Uterus (tissue), 4 donors: ENCODE data around the gene SUGCT. TPM values are rescaled to one million over a fixed set of nuclear protein-coding genes. Genes with fewer than 3 reads are reported as not detected.
"Not testable (repeated sequence)": the region's sequence is repeated elsewhere in the genome, so short reads cannot be mapped to it uniquely, and the experiment has no call there.

Source experiments
- DNase-seq, 2 donors: peaks; one replicate each; pipeline ENCODE4 v3.0.0-alpha.2; 2019 to 2020
- H3K27ac ChIP-seq, 2 donors: fragments of 200-600 bp; sonication (generic); 1 replicate in 1 of 2; 2 replicates in 1 of 2; pipeline ENCODE4 v1.5.1; 2016 to 2018
- H3K27me3 ChIP-seq, 2 donors: fragments of 200-600 bp; sonication (generic); one replicate each; pipeline ENCODE4 v1.5.1; 2018 to 2019; ENCODE audit warnings: control low read depth in 1 of 2
- H3K36me3 ChIP-seq, 2 donors: fragments of 200-600 bp; sonication (generic); one replicate each; pipeline ENCODE4 v1.5.1; 2019; ENCODE audit warnings: control low read depth in 1 of 2
- H3K4me1 ChIP-seq, 2 donors: fragments of 200-600 bp; sonication (generic); one replicate each; pipeline ENCODE4 v1.5.1; 2018 to 2019; ENCODE audit warnings: control low read depth in 1 of 2
- H3K4me3 ChIP-seq, 2 donors: fragments of 200-600 bp; sonication (generic); 1 replicate in 1 of 2; 2 replicates in 1 of 2; pipeline ENCODE4 v1.5.1; 2018 to 2019; ENCODE audit warnings: mild to moderate bottlenecking in 1 of 2
- H3K9me3 ChIP-seq, 2 donors: fragments of 200-600 bp; sonication (generic); one replicate each; pipeline ENCODE4 v1.5.1; 2019; ENCODE audit warnings: control low read depth in 1 of 2
- CTCF ChIP-seq, 4 experiments: fragments of 200-600 bp in 2 of 4; fragments of 450-650 bp in 2 of 4; sonication (generic) in 2 of 4; IDR thresholded peaks; one replicate each; pipeline ENCODE4 v1.5.1; 2016 to 2019; ENCODE audit warnings: antibody characterized with exemption in 4 of 4, mild to moderate bottlenecking in 2 of 4, moderate library complexity in 1 of 4
- POLR2A ChIP-seq, 2 donors: fragments of 450-650 bp; IDR thresholded peaks; one replicate each; pipeline ENCODE4 v1.6.1; 2016; ENCODE audit warnings: antibody characterized with exemption in 2 of 2, mild to moderate bottlenecking in 1 of 2, moderate library complexity in 1 of 2
- intact Hi-C: fragments of 100-400 bp; cut with DNase I; formaldehyde crosslinking; loops from one replicate; pipeline ENCODE4 v1.15.1; 2023; ENCODE audit warnings: low total_unique reads
- total RNA-seq, 4 donors: library from RNA; depleted of rRNA in 3 of 4; stranded (reverse); fragments of >200 nt in 3 of 4; gene quantifications; one replicate each; pipeline versions ENCODE4 v1.1.0 to v1.2.4, GENCODE V29; 2014 to 2023
- donor health status: DM: yes; HTN: yes; CAD: no.

Gene SUGCT
- total RNA-seq, 4 donors from 2014 or later: 2.0 to 9.6 (median 6.3) TPM; not detected in 1

GRCh38 chr7:40122940-40123254, 11.9 kb upstream of the SUGCT start:
- intact Hi-C loops: no loop called here
- TF ChIP-seq POLR2A (IDR thresholded peaks at IDR 0.05) (no peak), CTCF (IDR thresholded peaks at IDR 0.05) (no peak)
- no peaks in the 10 kb centered on the region for H3K36me3 ChIP-seq
- no peak for DNase-seq
- H3K27ac ChIP-seq: no peak overlapping the region
- no peak overlapping the region for H3K4me3 ChIP-seq
- H3K4me1 ChIP-seq: no peaks in the 10 kb centered on the region
- no peaks in the 10 kb centered on the region for H3K27me3 ChIP-seq
- no peaks in the 10 kb centered on the region for H3K9me3 ChIP-seq

- H3K4me1 ChIP-seq: no peaks in the 10 kb centered on the region
- no peak for DNase-seq
- peak overlapping the region; percentile 90 to 96 for H3K27ac ChIP-seq
- H3K27me3 ChIP-seq: no peaks in the 10 kb centered on the region
- intact Hi-C loops: no loop called here
- TF ChIP-seq POLR2A (IDR thresholded peaks at IDR 0.05) (no peak), CTCF (IDR thresholded peaks at IDR 0.05) (no peak)
- H3K9me3 ChIP-seq: no peaks in the 10 kb centered on the region
- H3K36me3 ChIP-seq: no peaks in the 10 kb centered on the region
- H3K4me3 ChIP-seq: peak overlapping the region; percentile 64 to 97
These were observed 1.0 kb upstream of the SUGCT start for GRCh38 chr7:40133561-40134427.

- peak overlapping the region; percentile 64 to 97 for H3K4me3 ChIP-seq
- no peak for DNase-seq
- no peaks in the 10 kb centered on the region for H3K36me3 ChIP-seq
- H3K27me3 ChIP-seq: no peaks in the 10 kb centered on the region
- TF ChIP-seq CTCF (IDR thresholded peaks at IDR 0.05): no peak
- TF ChIP-seq POLR2A (IDR thresholded peaks at IDR 0.05): no peak
- H3K9me3 ChIP-seq: no peaks in the 10 kb centered on the region
- intact Hi-C loops: no loop called here
- no peaks in the 10 kb centered on the region for H3K4me1 ChIP-seq
- peak overlapping the region; percentile 90 to 96 for H3K27ac ChIP-seq
These were observed 459 bp downstream of the SUGCT start for GRCh38 chr7:40135317-40135610.

GRCh38 chr7:40137563-40137962, 2.8 kb downstream of the SUGCT start:
- Histone ChIP-seq H3K9me3 (no peaks in the 10 kb centered on the region), H3K27me3 (no peaks in the 10 kb centered on the region), H3K4me3 (no peak overlapping the region), H3K36me3 (no peaks in the 10 kb centered on the region), H3K27ac (no peak overlapping the region), H3K4me1 (no peaks in the 10 kb centered on the region)
- intact Hi-C loops: no loop called here
- no peak for DNase-seq
- no peak for TF ChIP-seq CTCF (IDR thresholded peaks at IDR 0.05)
- TF ChIP-seq POLR2A (IDR thresholded peaks at IDR 0.05): no peak

- Histone ChIP-seq H3K4me3 (no peak overlapping the region), H3K36me3 (no peaks in the 10 kb centered on the region), H3K9me3 (no peaks in the 10 kb centered on the region), H3K27ac (no peak overlapping the region), H3K27me3 (no peaks in the 10 kb centered on the region), H3K4me1 (no peaks in the 10 kb centered on the region)
- DNase-seq: no peak
- intact Hi-C loops: no loop called here
- TF ChIP-seq CTCF (IDR thresholded peaks at IDR 0.05) (no peak), POLR2A (IDR thresholded peaks at IDR 0.05) (no peak)
These were observed 4.2 kb downstream of the SUGCT start for GRCh38 chr7:40138973-40139372.

- H3K27ac ChIP-seq, H3K4me3 ChIP-seq, H3K27me3 ChIP-seq, H3K9me3 ChIP-seq, DNase-seq, H3K4me1 ChIP-seq, H3K36me3 ChIP-seq, intact Hi-C loops: not testable (repeated sequence)
These were observed 5.1 kb downstream of the SUGCT start for GRCh38 chr7:40139891-40140290.

GRCh38 chr7:40141916-40142315, 7.1 kb downstream of the SUGCT start:
- H3K4me3 ChIP-seq, H3K27ac ChIP-seq, H3K4me1 ChIP-seq, DNase-seq, H3K9me3 ChIP-seq, H3K27me3 ChIP-seq, H3K36me3 ChIP-seq, intact Hi-C loops: not testable (repeated sequence)

- H3K36me3 ChIP-seq, H3K27ac ChIP-seq, H3K27me3 ChIP-seq, H3K4me3 ChIP-seq, H3K9me3 ChIP-seq, intact Hi-C loops, DNase-seq, H3K4me1 ChIP-seq: not testable (repeated sequence)
These were observed 10.9 kb downstream of the SUGCT start for GRCh38 chr7:40145596-40146130.
